ENCODE data around the gene FRMD4A.

DNA sequence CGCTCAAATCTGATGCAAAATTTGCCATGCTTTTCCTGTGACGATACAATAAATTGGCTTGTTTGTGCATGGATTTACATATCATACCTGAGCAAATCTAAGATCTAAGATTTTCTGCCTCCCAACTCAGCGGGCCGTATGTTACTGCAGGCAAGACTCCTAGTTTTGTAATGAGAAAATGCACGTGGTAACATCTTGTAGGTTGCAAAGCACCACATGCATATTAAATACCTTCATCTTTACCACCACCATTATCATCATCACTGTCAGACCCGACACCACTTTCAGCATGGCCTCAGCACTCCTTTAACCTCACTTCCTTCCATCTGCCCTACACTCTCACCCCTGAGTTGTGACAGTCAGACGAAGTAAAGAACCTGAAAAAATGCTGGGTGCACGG lies 202.2 kb downstream of the FRMD4A start:
- no peak for TF ChIP-seq CTCF (conservative IDR thresholded peaks at IDR 0.05; ENCODE audit: low read length)
- no peak for TF ChIP-seq EZH2phosphoT487 (IDR thresholded peaks at IDR 0.05; ENCODE audit: borderline replicate concordance, low read depth, low read length)
